ENCODE data around the gene EBF3. TPM values are rescaled to one million over a fixed set of nuclear protein-coding genes. Genes with fewer than 3 reads are reported as not detected.

Gene EBF3
- total RNA-seq: under 1 TPM in 1 of 6 experiments, not detected in 5; 0.12 TPM
- long read RNA-seq: 0 reads

GRCh38 chr10:129963641-129964501 is at the start of gene EBF3:
Gene EBF3, minus strand, starts transcription at chr10:129964274. Its CDS starts 506 bp downstream, at chr10:129963768.
- peaks cover 0 to 46% (median 0%) of the 10 kb centered on the region in 4 donors for H3K4me1 ChIP-seq
- H3K9me3 ChIP-seq: no peaks in the 10 kb centered on the region
- H3K36me3 ChIP-seq: no peaks in the 10 kb centered on the region
- TF ChIP-seq CTCF (IDR thresholded peaks at IDR 0.05): no peak
- TF ChIP-seq POLR2A (IDR thresholded peaks at IDR 0.05): no peak
- intact Hi-C loops (cut with DNase I): no loop called here
- peak in 1 of 3 donors; percentile 72 for DNase-seq
- H3K27me3 ChIP-seq: peaks cover 34 to 78% of the 10 kb centered on the region in 2 donors
- H3K27ac ChIP-seq: no peak within 1 kb of the TSS
- H3K4me3 ChIP-seq: peak within 1 kb of the TSS; percentile 36 to 39 (median 39)
- WGBS (ENCODE audit: insufficient coverage, low coverage, low lambda C conversion rate, missing lambda C conversion rate): 3% methylated on average over 6 of the region's 131 CpGs
- ATAC-seq: peak; percentile 71 to 74 (median 72)

GRCh38 chr10:130013335-130014262 is 49.5 kb upstream of the EBF3 start:
- Histone ChIP-seq H3K36me3 (no peaks in the 10 kb centered on the region), H3K4me1 (no peaks in the 10 kb centered on the region), H3K4me3 (no peak overlapping the region), H3K27me3 (no peaks in the 10 kb centered on the region), H3K27ac (no peak overlapping the region), H3K9me3 (no peaks in the 10 kb centered on the region)
- 82% methylated on average over 16 of the region's 33 CpGs for WGBS (ENCODE audit: insufficient coverage, low coverage, low lambda C conversion rate, missing lambda C conversion rate)
- TF ChIP-seq CTCF (IDR thresholded peaks at IDR 0.05): no peak
- intact Hi-C loops (cut with DNase I): no loop called here
- DNase-seq: no peak
- ATAC-seq: peak in 1 of 4 donors; percentile 29

- H3K36me3 ChIP-seq: no peaks in the 10 kb centered on the region
- DNase-seq: no peak
- no peak for TF ChIP-seq POLR2A (IDR thresholded peaks at IDR 0.05)
- no peak for TF ChIP-seq CTCF (IDR thresholded peaks at IDR 0.05)
- H3K9me3 ChIP-seq: no peaks in the 10 kb centered on the region
- no peak overlapping the region for H3K4me3 ChIP-seq
- no peaks in the 10 kb centered on the region for H3K27me3 ChIP-seq
- H3K4me1 ChIP-seq: no peaks in the 10 kb centered on the region
- 53% methylated on average over 10 of the region's 12 CpGs for WGBS (ENCODE audit: insufficient coverage, low coverage, low lambda C conversion rate, missing lambda C conversion rate)
- no peak for ATAC-seq
- intact Hi-C loops (cut with DNase I): no loop called here
- H3K27ac ChIP-seq: no peak overlapping the region
These were observed 48.1 kb upstream of the EBF3 start for GRCh38 chr10:130012129-130012528.

- 74% methylated on average over 6 of the region's 6 CpGs for WGBS (ENCODE audit: insufficient coverage, low coverage, low lambda C conversion rate, missing lambda C conversion rate)
- Histone ChIP-seq H3K36me3 (no peaks in the 10 kb centered on the region), H3K27ac (no peak overlapping the region), H3K9me3 (no peaks in the 10 kb centered on the region), H3K27me3 (no peaks in the 10 kb centered on the region), H3K4me1 (no peaks in the 10 kb centered on the region), H3K4me3 (no peak overlapping the region)
- intact Hi-C loops (cut with DNase I): no loop called here
- TF ChIP-seq POLR2A (IDR thresholded peaks at IDR 0.05) (no peak), CTCF (IDR thresholded peaks at IDR 0.05) (no peak)
- DNase-seq (no peak), ATAC-seq (no peak)
These were observed 46.6 kb upstream of the EBF3 start for GRCh38 chr10:130010653-130011052.
